CD4-positive, alpha-beta T cell treated with Interleukin-21 for 1 hour (primary cell): ENCODE results near the gene B4GAT1.
"Not testable (repeated sequence)": the region's sequence is repeated elsewhere in the genome, so short reads cannot be mapped to it uniquely, and the experiment has no call there.

ENCODE experiments used
- DNase-seq: peaks from one replicate; pipeline ENCODE4 v3.0.0-alpha.2; 2020

B4GAT1 gene

GRCh38 chr11:66362481-66363147 lies 15.2 kb upstream of the B4GAT1 start:
- DNase-seq = no peak

DNA sequence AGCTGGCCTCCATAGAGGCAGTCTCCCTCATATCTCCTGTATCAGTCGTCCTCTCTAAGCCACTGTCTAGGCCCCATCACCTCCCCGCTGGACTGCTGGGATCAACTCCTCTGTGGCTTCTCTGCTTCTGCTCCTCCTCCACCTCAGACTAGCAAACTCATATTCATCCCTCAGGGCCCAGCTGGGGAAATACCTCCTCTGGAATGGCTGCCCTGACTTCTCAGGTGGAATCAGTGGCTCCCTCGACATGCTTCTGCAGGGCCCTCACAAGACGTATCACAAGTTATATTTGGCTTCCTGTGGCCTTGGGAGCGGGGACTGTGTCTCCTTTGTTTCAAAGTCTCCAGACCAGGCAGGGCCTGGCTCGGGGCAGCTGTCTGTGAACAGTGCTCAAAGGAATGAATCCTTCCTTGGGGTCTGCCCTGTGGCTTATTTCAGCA lies 14.1 kb upstream of the B4GAT1 start:
- no peak for DNase-seq

GRCh38 chr11:66360406-66361073 lies 13.1 kb upstream of the B4GAT1 start:
- no peak for DNase-seq

DNA sequence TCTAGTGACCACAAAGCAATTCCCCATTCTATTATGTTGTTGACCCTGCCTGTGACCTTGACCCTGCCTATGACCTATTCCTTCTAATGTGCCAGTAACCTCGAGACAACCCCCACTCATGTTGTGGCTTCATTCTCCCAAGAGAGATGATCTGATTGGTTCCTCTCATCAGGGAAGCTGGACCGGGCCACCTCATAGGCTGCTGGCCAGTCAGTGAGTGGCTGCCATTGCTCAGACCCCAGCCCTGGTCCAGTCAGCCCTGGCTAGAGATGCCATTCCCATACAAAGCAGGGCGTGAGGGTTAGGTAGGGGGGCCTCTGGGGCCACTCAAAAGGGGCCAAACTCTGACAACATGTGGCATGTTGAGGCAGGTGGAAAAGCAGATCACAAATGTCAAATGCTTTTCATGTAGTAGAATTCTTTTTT lies 12.2 kb upstream of the B4GAT1 start:
- no peak for DNase-seq

- not testable (repeated sequence) for DNase-seq
Observed at GRCh38 chr11:66350560-66351235, 3.3 kb upstream of the B4GAT1 start.

GRCh38 chr11:66349084-66349386 lies 1.6 kb upstream of the B4GAT1 start:
- DNase-seq = no peak

- DNase-seq = no peak
Observed at GRCh38 chr11:66346476-66347424, 679 bp downstream of the B4GAT1 start.

- DNase-seq = no peak
Observed at GRCh38 chr11:66345316-66345649, 2.1 kb downstream of the B4GAT1 start.

DNA sequence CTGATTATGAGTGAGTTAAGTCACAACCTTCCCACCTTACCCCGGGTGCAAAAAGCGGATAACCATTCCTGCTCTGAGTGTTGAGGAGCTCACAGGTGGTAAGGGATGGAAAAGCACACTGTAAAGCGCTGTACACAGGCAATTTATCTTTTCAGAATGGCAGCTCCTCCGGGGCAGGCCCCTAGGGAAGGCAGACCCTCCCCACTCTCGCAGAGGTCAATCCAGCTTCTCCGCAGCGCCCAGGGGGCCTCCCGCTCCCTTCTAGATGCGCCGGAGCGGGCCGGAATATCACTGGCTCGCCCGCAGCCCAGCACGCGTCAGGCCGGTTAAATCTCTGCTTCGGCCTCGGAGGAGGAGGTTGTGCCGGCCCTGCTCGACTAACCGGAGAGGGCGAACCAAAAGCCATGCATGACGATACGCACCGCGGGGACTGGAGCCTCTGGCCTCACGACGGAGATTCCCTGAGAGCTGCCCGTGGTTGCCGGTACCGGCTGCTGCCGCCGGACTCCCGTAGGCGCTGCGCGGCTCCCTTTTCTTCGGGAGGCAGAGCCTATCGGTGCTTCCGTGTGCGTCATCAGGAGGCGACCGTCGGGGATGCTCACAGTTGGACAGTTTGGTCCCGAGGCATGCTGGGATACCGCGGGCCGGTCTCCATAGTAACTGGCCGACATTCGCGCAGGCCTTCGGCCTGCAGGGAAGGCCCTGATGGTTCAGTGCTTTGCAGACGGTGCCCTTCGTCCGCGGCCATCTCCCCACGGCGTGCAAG lies 2.7 kb downstream of the B4GAT1 start, which contains the start of gene BRMS1:
BRMS1 (minus strand) TSS at position 555 of the 766 bp plus-strand sequence. CDS start 2,870 bp downstream, outside the sequence.
- DNase-seq = peak; percentile 96

DNA sequence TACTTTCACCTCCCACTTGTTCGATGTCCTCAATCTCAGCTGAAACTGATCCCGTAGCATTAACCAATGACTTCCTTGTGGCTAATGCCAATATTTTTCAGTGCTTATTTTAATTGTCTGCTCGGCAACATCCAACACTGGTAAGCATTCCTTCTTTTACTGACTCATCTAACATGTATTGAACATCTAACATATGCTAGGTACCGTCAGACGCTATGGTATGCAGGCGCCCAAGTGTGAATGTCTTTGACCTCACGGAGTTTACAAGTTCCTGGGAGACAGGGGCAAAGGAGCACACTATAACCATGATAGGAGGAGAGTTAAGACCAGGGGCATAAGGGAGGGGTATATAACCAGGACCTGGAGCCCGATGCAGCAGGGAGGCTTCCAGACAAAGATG lies 4.3 kb downstream of the B4GAT1 start:
- DNase-seq = no peak

DNA sequence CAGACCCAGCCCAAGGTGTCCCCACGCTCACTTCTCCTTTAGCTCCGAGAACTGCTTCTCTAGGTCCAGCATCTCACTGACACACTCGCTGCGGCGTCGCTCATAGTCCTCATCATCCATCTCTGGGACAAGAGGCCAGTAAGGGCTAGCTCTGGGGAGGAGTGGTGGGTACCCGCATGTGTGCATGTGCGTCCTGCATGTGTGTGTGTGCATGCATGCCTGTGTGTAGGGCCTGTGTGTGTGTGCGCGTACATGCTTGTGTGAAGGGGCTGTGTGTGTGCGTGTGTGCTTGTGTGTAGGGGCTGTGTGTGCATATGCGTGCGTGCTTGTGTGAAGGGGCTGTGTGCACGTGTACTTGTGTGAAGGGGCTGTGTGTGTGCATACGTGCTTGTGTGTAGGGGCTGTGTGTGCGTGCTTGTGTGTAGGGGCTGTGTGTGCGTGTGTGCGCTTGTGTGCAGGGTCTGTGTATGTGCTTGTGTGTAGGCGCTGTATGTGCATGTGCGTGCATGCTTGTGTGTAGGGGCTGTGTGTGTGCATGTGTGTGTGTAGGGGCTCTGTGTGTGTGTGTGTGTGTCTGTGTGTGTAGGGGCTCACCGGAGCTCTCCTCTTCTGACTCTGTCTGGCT lies 5.8 kb downstream of the B4GAT1 start:
- no peak for DNase-seq

- DNase-seq = no peak
Observed at GRCh38 chr11:66340596-66341501, 6.6 kb downstream of the B4GAT1 start.

DNA sequence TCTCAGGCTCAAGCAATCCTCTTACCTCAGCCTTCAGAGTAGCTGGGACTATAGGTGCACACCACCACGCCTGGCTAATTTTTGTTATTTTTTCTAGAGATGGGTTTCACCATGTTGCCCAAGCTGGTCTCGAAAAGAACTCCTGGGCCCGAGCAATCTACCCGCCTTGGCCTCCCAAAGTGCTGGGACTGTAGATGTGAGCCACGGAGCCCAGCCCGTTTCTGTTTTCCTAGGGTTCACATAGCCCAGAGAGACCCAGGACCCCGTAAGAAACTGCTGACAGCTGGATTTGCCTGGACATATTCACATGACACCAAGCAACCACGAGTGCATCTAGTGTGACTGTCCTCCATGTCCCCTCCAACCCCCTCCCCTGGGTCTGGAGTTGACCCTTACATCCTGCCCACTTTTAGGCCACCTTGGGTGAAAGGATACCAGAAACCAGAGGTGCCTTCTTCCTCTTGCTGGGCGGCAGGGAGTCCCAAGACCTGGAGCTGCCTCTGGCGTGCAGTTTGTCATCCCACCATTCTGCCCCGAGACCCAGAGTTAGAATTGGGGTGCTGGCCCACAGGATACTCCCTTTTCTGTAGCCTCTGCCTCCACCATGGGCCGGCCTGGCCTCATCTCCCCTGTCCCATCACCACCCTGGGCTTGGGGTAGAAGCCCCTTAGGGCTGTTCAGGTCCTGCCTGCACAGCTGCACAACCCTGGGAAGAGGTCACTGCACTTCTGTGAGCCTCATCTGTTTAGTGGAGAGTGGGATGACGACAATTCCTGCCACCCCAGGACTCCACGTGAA lies 7.5 kb downstream of the B4GAT1 start:
- no peak for DNase-seq

GRCh38 chr11:66339162-66339675 lies 8.2 kb downstream of the B4GAT1 start:
- no peak for DNase-seq

GRCh38 chr11:66338276-66339161 lies 8.9 kb downstream of the B4GAT1 start:
- DNase-seq = no peak

- DNase-seq = no peak
Observed at GRCh38 chr11:66337103-66337899, 10.1 kb downstream of the B4GAT1 start.

GRCh38 chr11:66336234-66337102 lies 11.0 kb downstream of the B4GAT1 start, which contains the start of gene RIN1:
Gene RIN1 (minus strand): TSS chr11:66336434. CDS start chr11:66336402, 32 bp downstream.
- peak; percentile 54 for DNase-seq
